ENCODE data around the gene RAPGEF4. TPM values are rescaled to one million over a fixed set of nuclear protein-coding genes. Genes with fewer than 3 reads are reported as not detected.

Gene RAPGEF4
- total and polyA plus RNA-seq, 2 of the 4 experiments (the other 2 are of a cell fraction), result 1.7 to 3.2 TPM

DNA sequence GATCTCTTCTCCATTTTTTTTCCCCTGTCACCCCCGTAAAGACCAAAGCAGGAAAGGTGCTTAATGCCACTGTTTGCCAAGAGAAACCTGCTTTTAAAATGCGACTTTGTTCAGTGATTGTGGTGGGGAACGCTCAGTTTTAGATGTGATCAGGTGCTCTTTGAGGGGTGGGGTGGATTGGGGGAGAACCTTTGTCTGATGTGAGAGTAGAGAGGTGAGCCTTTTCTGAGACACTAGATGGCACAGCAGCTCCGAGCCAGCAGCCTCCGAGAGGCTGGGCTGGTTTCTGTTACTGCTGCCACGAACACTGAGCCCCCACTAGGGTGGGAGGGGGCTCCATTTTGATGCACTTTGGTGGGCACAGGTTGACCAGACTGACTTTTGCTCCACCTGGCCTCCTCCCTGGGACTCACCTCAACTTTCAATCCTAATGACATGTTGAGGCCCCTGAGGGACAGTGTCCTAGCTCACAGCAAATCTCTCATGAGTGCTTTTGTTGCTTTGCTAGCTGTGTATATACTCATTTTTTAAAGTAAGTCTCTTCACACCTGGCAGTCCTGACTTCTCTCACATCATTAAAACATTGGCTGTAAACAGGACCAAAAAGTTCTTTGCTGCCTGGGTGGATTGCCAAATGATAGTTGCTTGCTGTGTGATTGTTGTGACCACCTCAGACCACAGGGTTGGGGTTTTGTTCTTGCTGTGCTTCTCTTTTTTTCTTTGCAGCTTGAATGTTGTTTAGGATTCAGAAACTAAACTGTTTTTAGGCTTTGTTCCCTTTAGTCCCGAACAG, 241.8 kb downstream of the RAPGEF4 start:
- dilution Hi-C loops (cut with HindIII; ENCODE audit: low sequenced_read_pairs, unreplicated experiment) (no loop called here), in situ Hi-C loops (cut with MboI; ENCODE audit: low sequenced_read_pairs) (no loop called here), intact Hi-C loops (cut with micrococcal nuclease) (no loop called here)
- CTCF ChIA-PET, result no interaction called here
- H3K23ac ChIP-seq (ENCODE audit: low read depth, low read length), result no peak overlapping the region
- no peak overlapping the region for H3K18ac ChIP-seq (ENCODE audit: low read depth, low read length)
- BruUV-seq (replicated peaks), result no TSS peak
- no peaks in the 10 kb centered on the region for H3K9me1 ChIP-seq (ENCODE audit: insufficient read depth, low read length)
- H3K36me3 ChIP-seq (ENCODE audit: control insufficient read depth, insufficient read depth, low read length), result no peaks in the 10 kb centered on the region
- no peak overlapping the region for H2BK20ac ChIP-seq (ENCODE audit: low read depth, low read length)
- H2AK9ac ChIP-seq (replicated peaks; ENCODE audit: low read depth, low read length, poor library complexity), result no peak overlapping the region
- POLR2A ChIA-PET (ENCODE audit: unreplicated experiment), result no interaction called here
- no peak overlapping the region for H3K9ac ChIP-seq (ENCODE audit: low read depth, low read length)
- no peak overlapping the region for H3K4me2 ChIP-seq (ENCODE audit: low read depth, low read length)
- H2BK15ac ChIP-seq (ENCODE audit: low read depth, low read length), result no peak overlapping the region
- no peak overlapping the region for H2BK5ac ChIP-seq (ENCODE audit: low read depth, low read length, poor library complexity, severe bottlenecking)
- no peak overlapping the region for H3K14ac ChIP-seq (replicated peaks; ENCODE audit: low read depth, low read length)
- H2BK120ac ChIP-seq (ENCODE audit: low read depth, low read length), result no peak overlapping the region
- no peak overlapping the region for H3K27ac ChIP-seq (ENCODE audit: insufficient read depth, low read length)
- DNase-seq (no peak), ATAC-seq (ENCODE audit: low read depth) (no peak)
- no peak overlapping the region for H3K4me3 ChIP-seq (ENCODE audit: insufficient read depth, low read depth, low read length)
- no peaks in the 10 kb centered on the region for H3K27me3 ChIP-seq (ENCODE audit: control insufficient read depth, insufficient read depth, low read length)
- no peak overlapping the region for H4K5ac ChIP-seq (ENCODE audit: low read depth, low read length)
- H2AK5ac ChIP-seq (ENCODE audit: low read depth, low read length), result no peak overlapping the region
- no peaks in the 10 kb centered on the region for H3K4me1 ChIP-seq (ENCODE audit: control insufficient read depth, insufficient read depth, low read length)
- TF ChIP-seq BHLHE40 (IDR thresholded peaks at IDR 0.05; ENCODE audit: low read depth, low read length) (no peak), RFX5 (IDR thresholded peaks at IDR 0.05; ENCODE audit: low read depth, low read length) (no peak), NFE2L2 (IDR thresholded peaks at IDR 0.05; ENCODE audit: low read depth, low read length) (no peak), CTCF (conservative IDR thresholded peaks at IDR 0.05; ENCODE audit: low read depth, low read length) (no peak)
- H4K8ac ChIP-seq (ENCODE audit: low read depth in 2 of 2, low read length in 2 of 2), result no peak overlapping the region
- H3K56ac ChIP-seq (ENCODE audit: extremely low read depth, insufficient read depth, low read length), result no peak overlapping the region
- no peaks in the 10 kb centered on the region for H3K9me3 ChIP-seq (ENCODE audit: control insufficient read depth, insufficient read depth, low read length)
- no peaks in the 10 kb centered on the region for H3K79me1 ChIP-seq (ENCODE audit: low read depth in 1 of 2, low read length in 2 of 2)
- H4K20me1 ChIP-seq (ENCODE audit: insufficient read depth, low read length), result no peaks in the 10 kb centered on the region
- H4K91ac ChIP-seq (ENCODE audit: insufficient read depth, low read depth, low read length), result no peak overlapping the region
- H2AFZ ChIP-seq (replicated peaks; ENCODE audit: low read length, poor library complexity), result no peak overlapping the region
- H3K4ac ChIP-seq (ENCODE audit: low read depth, low read length), result no peak overlapping the region
- WGBS, 2 experiments (ENCODE audit: extremely low coverage in 2 of 2, insufficient read length in 1 of 2), result 17% methylated on average over 1 of the region's 7 CpGs; no CpG with 5 or more reads in 1 of the 2 experiments

Data from IMR-90 (cell line).